ENCODE measurements around the gene POLD4. TPM values are rescaled to one million over a fixed set of nuclear protein-coding genes. Genes with fewer than 3 reads are reported as not detected.

POLD4 gene
- total RNA-seq, 1 donor from 2014 or later = 3.7 TPM

DNA sequence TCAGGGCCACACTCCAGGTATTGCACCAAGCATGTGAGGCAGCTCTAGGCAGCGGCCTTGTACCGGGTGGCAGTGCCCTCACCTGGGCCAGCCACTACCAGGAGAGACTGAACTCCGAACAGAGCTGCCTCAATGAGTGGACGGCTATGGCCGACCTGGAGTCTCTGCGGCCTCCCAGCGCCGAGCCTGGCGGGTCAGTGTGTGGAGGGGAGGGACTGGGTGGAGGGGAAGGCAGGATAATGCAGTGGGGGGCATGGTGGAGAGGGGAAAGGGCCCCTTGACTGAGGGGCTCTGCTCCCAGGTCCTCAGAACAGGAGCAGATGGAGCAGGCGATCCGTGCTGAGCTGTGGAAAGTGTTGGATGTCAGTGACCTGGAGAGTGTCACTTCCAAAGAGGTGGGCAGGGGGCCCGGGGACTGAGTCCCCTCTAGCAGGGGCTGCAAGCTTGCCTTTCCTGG is 45.8 kb downstream of the POLD4 start:
- Mint-ChIP-seq H3K4me1 (peaks cover 3% of the 10 kb centered on the region), H3K27me3 (ENCODE audit: low read depth) (peaks cover 16% of the 10 kb centered on the region), H3K9me3 (no peaks in the 10 kb centered on the region), H3K27ac (ENCODE audit: unreplicated experiment) (no peak overlapping the region), H3K4me3 (no peak overlapping the region), H3K36me3 (ENCODE audit: low read depth) (no peaks in the 10 kb centered on the region)
- no peak for DNase-seq (ENCODE audit: low read depth, low spot score)
- TF ChIP-seq, protein P1, sequence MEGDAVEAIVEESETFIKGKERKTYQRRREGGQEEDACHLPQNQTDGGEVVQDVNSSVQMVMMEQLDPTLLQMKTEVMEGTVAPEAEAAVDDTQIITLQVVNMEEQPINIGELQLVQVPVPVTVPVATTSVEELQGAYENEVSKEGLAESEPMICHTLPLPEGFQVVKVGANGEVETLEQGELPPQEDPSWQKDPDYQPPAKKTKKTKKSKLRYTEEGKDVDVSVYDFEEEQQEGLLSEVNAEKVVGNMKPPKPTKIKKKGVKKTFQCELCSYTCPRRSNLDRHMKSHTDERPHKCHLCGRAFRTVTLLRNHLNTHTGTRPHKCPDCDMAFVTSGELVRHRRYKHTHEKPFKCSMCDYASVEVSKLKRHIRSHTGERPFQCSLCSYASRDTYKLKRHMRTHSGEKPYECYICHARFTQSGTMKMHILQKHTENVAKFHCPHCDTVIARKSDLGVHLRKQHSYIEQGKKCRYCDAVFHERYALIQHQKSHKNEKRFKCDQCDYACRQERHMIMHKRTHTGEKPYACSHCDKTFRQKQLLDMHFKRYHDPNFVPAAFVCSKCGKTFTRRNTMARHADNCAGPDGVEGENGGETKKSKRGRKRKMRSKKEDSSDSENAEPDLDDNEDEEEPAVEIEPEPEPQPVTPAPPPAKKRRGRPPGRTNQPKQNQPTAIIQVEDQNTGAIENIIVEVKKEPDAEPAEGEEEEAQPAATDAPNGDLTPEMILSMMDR (conservative IDR thresholded peaks at IDR 0.05) = no peak

DNA sequence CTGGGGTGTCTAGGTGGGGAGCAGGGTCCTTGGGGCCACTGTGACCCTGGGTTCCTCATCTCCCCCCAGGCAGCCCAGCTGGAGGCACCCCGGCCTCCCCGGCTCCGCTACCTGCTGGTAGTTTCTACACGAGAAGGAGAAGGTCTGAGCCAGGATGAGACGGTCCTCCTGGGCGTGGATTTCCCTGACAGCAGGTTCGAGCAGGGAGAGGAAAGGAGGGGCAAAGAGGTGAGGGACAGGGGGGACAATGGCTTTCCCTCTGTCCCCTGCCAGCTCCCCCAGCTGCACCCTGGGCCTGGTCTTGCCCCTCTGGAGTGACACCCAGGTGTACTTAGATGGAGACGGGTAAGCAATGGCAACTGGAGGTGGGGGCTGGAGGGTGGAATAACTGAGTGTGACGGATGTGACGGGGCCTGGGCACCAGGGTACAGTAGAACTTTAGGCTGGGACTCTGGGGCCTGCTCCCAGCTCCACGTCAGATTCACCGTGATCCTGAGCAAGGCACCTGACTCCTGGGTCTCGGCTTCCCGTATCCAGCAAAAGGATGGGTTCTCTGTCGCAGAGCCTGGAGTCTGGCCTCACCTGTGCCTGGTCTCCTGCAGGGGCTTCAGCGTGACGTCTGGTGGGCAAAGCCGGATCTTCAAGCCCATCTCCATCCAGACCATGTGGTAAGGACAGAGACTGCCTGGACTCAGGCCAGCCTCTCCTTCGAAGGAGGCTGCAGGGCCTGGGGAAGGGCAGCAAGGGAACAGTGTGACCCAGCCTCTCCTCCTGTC is 46.4 kb downstream of the POLD4 start:
- peaks cover 8% of the 10 kb centered on the region for H3K4me1 Mint-ChIP-seq
- TF ChIP-seq, protein P1 (conservative IDR thresholded peaks at IDR 0.05) = no peak
- peaks cover 21% of the 10 kb centered on the region for H3K27me3 Mint-ChIP-seq (ENCODE audit: low read depth)
- H3K9me3 Mint-ChIP-seq = no peaks in the 10 kb centered on the region
- no peaks in the 10 kb centered on the region for H3K36me3 Mint-ChIP-seq (ENCODE audit: low read depth)
- H3K4me3 Mint-ChIP-seq = no peak overlapping the region
- no peak for DNase-seq (ENCODE audit: low read depth, low spot score)
- H3K27ac Mint-ChIP-seq (ENCODE audit: unreplicated experiment) = no peak overlapping the region

DNA sequence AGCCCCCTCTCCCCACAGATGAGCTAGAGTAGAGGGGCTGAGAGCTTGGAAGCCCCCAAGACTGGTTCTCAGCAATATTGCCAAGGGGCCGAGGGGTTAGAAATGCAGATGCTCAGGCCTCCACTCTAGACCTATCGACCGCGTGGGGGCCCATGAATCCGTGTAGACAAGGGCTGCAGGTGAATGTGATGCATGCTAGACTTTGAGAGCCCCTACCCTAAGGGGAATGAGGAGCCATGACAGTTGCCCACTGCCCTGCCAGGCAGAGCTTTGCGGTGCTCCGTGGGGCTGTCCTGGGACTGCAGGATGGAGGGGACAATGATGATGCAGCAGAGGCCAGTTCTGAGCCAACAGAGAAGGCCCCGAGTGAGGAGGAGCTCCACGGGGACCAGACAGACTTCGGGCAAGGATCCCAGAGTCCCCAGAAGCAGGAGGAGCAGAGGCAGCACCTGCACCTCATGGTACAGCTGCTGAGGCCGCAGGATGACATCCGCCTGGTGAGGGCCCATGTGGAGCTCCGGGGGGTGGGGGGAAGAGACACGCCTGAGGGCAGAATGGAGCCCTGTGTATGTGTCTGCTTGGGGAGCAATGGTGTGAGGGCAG is 48.7 kb downstream of the POLD4 start:
- Mint-ChIP-seq H3K27ac (ENCODE audit: unreplicated experiment) (peak overlapping the region; percentile 62), H3K4me3 (peak overlapping the region; percentile 54), H3K4me1 (peaks cover 8% of the 10 kb centered on the region), H3K36me3 (ENCODE audit: low read depth) (no peaks in the 10 kb centered on the region), H3K9me3 (no peaks in the 10 kb centered on the region), H3K27me3 (ENCODE audit: low read depth) (peaks cover 21% of the 10 kb centered on the region)
- DNase-seq (ENCODE audit: low read depth, low spot score) = no peak
- TF ChIP-seq, protein P1 (conservative IDR thresholded peaks at IDR 0.05) = no peak

DNA sequence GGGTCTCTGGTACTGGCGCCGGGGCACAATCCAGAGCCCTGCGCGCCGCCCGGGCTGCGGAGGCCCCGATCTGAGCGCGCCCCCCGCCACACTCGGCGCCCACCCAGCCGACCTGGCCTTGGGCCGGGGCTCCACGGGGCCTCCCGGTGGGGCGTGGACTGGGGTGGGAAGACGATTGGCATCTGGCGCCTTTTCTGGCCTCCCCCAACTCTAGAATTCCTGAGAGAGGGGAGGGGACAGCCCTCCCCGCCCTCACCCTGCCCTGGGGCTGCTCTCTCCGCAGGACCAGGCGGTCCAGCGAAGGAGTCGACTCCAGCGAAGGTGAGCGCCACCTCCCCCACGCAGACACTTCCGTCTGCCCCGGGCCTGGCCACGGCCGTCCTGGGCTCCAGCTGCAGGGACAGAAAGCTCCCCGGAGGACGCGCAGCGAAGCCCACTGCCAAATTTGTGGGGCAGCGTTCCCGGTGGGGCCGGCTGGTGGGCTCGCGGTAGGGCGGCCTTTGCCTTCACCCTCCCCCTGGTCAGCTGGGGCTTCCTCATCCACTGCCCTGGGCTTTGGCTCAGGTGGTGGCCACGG is 49.4 kb downstream of the POLD4 start:
- peaks cover 8% of the 10 kb centered on the region for H3K4me1 Mint-ChIP-seq
- H3K9me3 Mint-ChIP-seq = no peaks in the 10 kb centered on the region
- peaks cover 21% of the 10 kb centered on the region for H3K27me3 Mint-ChIP-seq (ENCODE audit: low read depth)
- H3K27ac Mint-ChIP-seq (ENCODE audit: unreplicated experiment) = no peak overlapping the region
- no peak for DNase-seq (ENCODE audit: low read depth, low spot score)
- H3K36me3 Mint-ChIP-seq (ENCODE audit: low read depth) = no peaks in the 10 kb centered on the region
- H3K4me3 Mint-ChIP-seq = no peak overlapping the region
- TF ChIP-seq, protein P1 (conservative IDR thresholded peaks at IDR 0.05) = no peak

DNA sequence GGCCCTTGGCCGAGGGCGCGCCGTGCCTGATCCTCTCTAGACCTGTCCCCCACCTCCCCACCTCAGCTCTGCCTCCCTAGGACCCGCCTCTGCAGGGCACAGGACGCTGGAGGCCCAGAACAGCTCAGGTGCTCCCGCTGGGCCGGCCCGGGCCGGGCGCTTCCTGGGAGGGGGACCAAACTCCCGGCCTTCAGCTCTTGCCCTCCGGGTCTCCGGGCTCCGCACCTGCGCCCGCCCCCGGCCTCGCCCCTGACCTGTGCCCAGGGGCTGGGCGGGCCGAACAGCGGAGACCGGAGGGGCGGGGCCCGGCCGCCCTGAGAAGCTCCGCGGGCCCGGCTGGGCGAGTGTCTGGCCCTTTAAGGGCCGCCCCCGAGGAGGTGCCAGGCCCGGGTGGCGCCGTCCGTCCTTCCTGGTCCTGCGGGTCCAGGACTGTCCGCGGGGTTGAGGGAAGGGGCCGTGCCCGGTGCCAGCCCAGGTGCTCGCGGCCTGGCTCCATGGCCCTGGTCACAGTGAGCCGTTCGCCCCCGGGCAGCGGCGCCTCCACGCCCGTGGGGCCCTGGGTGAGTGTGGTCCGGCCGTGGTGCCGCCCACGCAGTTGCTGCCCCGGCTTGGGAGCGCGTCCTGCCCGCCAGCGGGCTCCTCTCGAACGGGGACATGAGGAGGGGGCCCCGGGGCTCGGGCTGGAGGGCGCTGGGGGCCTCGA is 50.1 kb downstream of the POLD4 start, which contains the start of gene SSH3:
TSS of gene SSH3 (plus strand) at position 399 of the 703 bp plus-strand sequence. CDS start at position 495, 96 bp downstream.
- Mint-ChIP-seq H3K4me1 (peaks cover 8% of the 10 kb centered on the region), H3K9me3 (no peaks in the 10 kb centered on the region), H3K36me3 (ENCODE audit: low read depth) (peaks cover 4% of the 10 kb centered on the region), H3K4me3 (peak within 1 kb of the TSS; percentile 74), H3K27me3 (ENCODE audit: low read depth) (peaks cover 21% of the 10 kb centered on the region), H3K27ac (ENCODE audit: unreplicated experiment) (no peak within 1 kb of the TSS)
- TF ChIP-seq, protein P1 (conservative IDR thresholded peaks at IDR 0.05) = no peak
- DNase-seq (ENCODE audit: low read depth, low spot score) = no peak
